Naive thymus-derived CD4-positive, alpha-beta T cell (primary cell): ENCODE data around the gene KIF5A. TPM values are rescaled to one million over a fixed set of nuclear protein-coding genes. Genes with fewer than 3 reads are reported as not detected.

ENCODE experiments used
- ATAC-seq: fragments of 150-1000 bp; cut with Tn5 transposase; 2 replicates; pipeline ENCODE4 v1.10.0; 2021; ENCODE audit warnings: mild to moderate bottlenecking, moderate library complexity
- CTCF ChIA-PET: fragments of 350-600 bp; sonication (Branson Sonifier 250); formaldehyde crosslinking; loops from one replicate; lab custom pipeline; 2021; ENCODE audit warnings: antibody characterized with exemption; lab: Charles Lee
- POLR2A ChIA-PET: fragments of 350-600 bp; sonication (Branson Sonifier 250); formaldehyde crosslinking; loops from one replicate; lab custom pipeline; 2021; ENCODE audit warnings: antibody characterized with exemption, inconsistent platforms; lab: Charles Lee
- DNase-seq, 9 donors: peaks; one replicate each; pipeline versions ENCODE4 v3.0.0 to v3.0.0-alpha.2; 2020 to 2022; ENCODE audit warnings: mixed read lengths in 1 of 9
- H3K27ac ChIP-seq: one replicate; pipeline ENCODE4 v1.7.0; 2013; ENCODE audit warnings: mild to moderate bottlenecking, low read depth, low read length, moderate library complexity
- H3K27me3 ChIP-seq, 2 donors: one replicate each; pipeline ENCODE4 v1.7.0; 2013; ENCODE audit warnings: low read length in 2 of 2, mild to moderate bottlenecking in 2 of 2, moderate library complexity in 2 of 2; ENCODE audit not compliant: control insufficient read depth in 2 of 2, insufficient read depth in 2 of 2
- H3K36me3 ChIP-seq, 3 experiments: 1 replicate in 2 of 3; 2 replicates in 1 of 3; pipeline ENCODE4 v1.7.0; 2013; ENCODE audit warnings: low read length in 3 of 3, mild to moderate bottlenecking in 3 of 3, moderate library complexity in 1 of 3; ENCODE audit not compliant: insufficient read depth in 3 of 3, control insufficient read depth in 2 of 3
- H3K4me1 ChIP-seq, 2 donors: one replicate each; pipeline ENCODE4 v1.7.0; 2013; ENCODE audit warnings: low read length in 2 of 2, mild to moderate bottlenecking in 2 of 2, moderate library complexity in 1 of 2; ENCODE audit not compliant: control insufficient read depth in 2 of 2, insufficient read depth in 2 of 2
- H3K4me3 ChIP-seq: 2 replicates; pipeline ENCODE4 v1.7.0; 2013; ENCODE audit warnings: mild to moderate bottlenecking, low read length
- H3K9me3 ChIP-seq, 3 experiments: 1 replicate in 2 of 3; 2 replicates in 1 of 3; pipeline ENCODE4 v1.7.0; 2013; ENCODE audit warnings: low read length in 3 of 3; ENCODE audit not compliant: control insufficient read depth in 2 of 3
- H3K27ac Mint-ChIP-seq, 9 donors: one replicate each; pipeline ENCODE4 v1.8.0; 2020 to 2022; ENCODE audit warnings: mixed read lengths in 9 of 9, mild to moderate bottlenecking in 8 of 9, moderate library complexity in 5 of 9, inconsistent platforms in 2 of 9
- H3K27me3 Mint-ChIP-seq, 5 donors: one replicate each; pipeline ENCODE4 v1.8.0; 2021 to 2022; ENCODE audit warnings: mixed read lengths in 5 of 5, mild to moderate bottlenecking in 1 of 5
- H3K36me3 Mint-ChIP-seq, 5 donors: one replicate each; pipeline ENCODE4 v1.8.0; 2020 to 2022; ENCODE audit warnings: mixed read lengths in 5 of 5, mild to moderate bottlenecking in 3 of 5, inconsistent platforms in 1 of 5
- H3K4me1 Mint-ChIP-seq, 7 donors: one replicate each; pipeline ENCODE4 v1.8.0; 2020 to 2022; ENCODE audit warnings: mixed read lengths in 7 of 7, mild to moderate bottlenecking in 3 of 7, inconsistent platforms in 1 of 7
- H3K4me3 Mint-ChIP-seq, 10 donors: one replicate each; pipeline ENCODE4 v1.8.0; 2020 to 2022; ENCODE audit warnings: mild to moderate bottlenecking in 10 of 10, mixed read lengths in 10 of 10, moderate library complexity in 6 of 10, inconsistent platforms in 2 of 10
- H3K9me3 Mint-ChIP-seq, 11 donors: one replicate each; pipeline ENCODE4 v1.8.0; 2020 to 2022; ENCODE audit warnings: mixed read lengths in 11 of 11, mild to moderate bottlenecking in 4 of 11, inconsistent platforms in 1 of 11, moderate library complexity in 1 of 11
- intact Hi-C, 2 donors: fragments of 100-400 bp; cut with micrococcal nuclease; formaldehyde crosslinking; loops; one replicate each; pipeline ENCODE4 v1.15.1; 2023
- polyA plus RNA-seq, 2 donors: library from polyadenylated mRNA; unstranded; fragments of 300-500 nt; fragmentation: Illumina TruSeq; gene quantifications; one replicate each; pipeline ENCODE4 v1.2.3, GENCODE V29; 2021
- total RNA-seq, 6 experiments: library from RNA in 5 of 6; stranded (reverse) in 5 of 6; gene quantifications; 1 replicate in 5 of 6; 2 replicates in 1 of 6; pipeline ENCODE4 v1.2.3 and lab custom pipeline; 2021 to 2026

Gene KIF5A
- total and polyA plus RNA-seq, 7 experiments from 2014 or later = 0.06 to 1.7 (median 1.0) TPM

DNA sequence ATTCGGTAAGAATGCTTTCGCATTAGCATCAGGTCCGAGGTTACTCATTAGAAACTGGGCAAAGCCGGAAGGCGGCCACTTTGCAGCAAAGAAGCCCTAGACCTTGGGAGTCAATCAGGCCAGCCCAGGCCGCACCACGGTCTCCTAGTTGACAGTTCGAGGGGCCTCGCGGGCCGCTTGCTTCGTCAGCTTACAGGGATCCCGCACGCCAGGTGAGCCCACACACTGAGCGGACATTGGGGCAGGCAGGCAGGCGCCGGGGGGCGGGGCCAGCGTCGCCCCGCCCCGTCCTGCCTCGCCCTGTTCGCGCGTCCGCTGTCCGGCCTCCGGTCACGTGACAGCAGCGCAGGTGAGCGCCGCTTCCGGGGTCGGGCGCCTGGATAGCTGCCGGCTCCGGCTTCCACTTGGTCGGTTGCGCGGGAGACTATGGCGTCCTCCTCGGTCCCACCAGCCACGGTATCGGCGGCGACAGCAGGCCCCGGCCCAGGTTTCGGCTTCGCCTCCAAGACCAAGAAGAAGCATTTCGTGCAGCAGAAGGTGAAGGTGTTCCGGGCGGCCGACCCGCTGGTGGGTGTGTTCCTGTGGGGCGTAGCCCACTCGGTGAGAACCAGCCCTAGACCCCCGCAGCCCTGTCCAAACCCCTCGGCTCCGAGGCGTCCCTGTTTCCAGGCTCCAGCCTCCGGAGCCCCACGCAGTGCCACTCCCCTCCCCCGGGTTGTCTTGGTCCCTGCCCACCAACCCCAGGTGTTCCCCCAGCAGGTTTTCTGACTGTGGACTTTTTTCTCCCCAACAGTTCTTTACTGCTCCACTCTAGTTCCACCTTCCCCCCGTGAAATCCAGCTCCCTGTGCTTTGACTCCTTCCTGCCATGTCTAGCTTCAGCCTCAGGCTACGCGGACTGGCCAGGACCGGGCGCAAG lies 41.3 kb downstream of the KIF5A start, which contains the start of gene PIP4K2C:
Gene PIP4K2C (plus strand): TSS at position 329 of the 918 bp plus-strand sequence. CDS start 98 bp downstream, at position 427.
- ChIA-PET POLR2A (interaction anchor here (0.7 to 1.9 kb wide), 15 partner anchors 10 to 1020 kb away, joined by 3 to 8 read pairs (median 4); partner anchors contain the start of genes DDIT3 and DTX3), CTCF (interaction anchor here (0.6 to 1.1 kb wide), 4 partner anchors 8 to 150 kb away, joined by 3 to 4 read pairs (median 3); partner anchors contain the start of gene DDIT3)
- Histone ChIP-seq H3K4me1 (peaks cover 14 to 21% of the 10 kb centered on the region in 2 donors), H3K4me3 (peak within 1 kb of the TSS; percentile 83), H3K36me3 (peaks cover 0 to 20% (median 2%) of the 10 kb centered on the region in 3 experiments), H3K9me3 (no peaks in the 10 kb centered on the region), H3K27ac (peak within 1 kb of the TSS; percentile 76), H3K27me3 (no peaks in the 10 kb centered on the region)
- H3K27ac Mint-ChIP-seq = peak within 1 kb of the TSS; percentile 79 to 94 (median 91)
- no peaks in the 10 kb centered on the region for H3K9me3 Mint-ChIP-seq
- H3K36me3 Mint-ChIP-seq = peaks cover 0 to 10% (median 0%) of the 10 kb centered on the region in 5 donors
- peak; percentile 49 to 79 (median 65) for DNase-seq
- H3K27me3 Mint-ChIP-seq = peaks cover 0 to under 1% (median 0%) of the 10 kb centered on the region in 5 donors
- peak; percentile 95 for ATAC-seq
- intact Hi-C loops = loop anchor here (1.0 to 2.0 kb wide), 8 partner anchors 8 to 150 kb away; partner anchors contain the start of genes DCTN2 (in 2 of the 2), DTX3 (in 2 of the 2) and DDIT3 (in 1 of the 2)
- peaks cover 24 to 35% (median 26%) of the 10 kb centered on the region in 7 donors for H3K4me1 Mint-ChIP-seq
- peak within 1 kb of the TSS; percentile 84 to 92 (median 89) for H3K4me3 Mint-ChIP-seq

DNA sequence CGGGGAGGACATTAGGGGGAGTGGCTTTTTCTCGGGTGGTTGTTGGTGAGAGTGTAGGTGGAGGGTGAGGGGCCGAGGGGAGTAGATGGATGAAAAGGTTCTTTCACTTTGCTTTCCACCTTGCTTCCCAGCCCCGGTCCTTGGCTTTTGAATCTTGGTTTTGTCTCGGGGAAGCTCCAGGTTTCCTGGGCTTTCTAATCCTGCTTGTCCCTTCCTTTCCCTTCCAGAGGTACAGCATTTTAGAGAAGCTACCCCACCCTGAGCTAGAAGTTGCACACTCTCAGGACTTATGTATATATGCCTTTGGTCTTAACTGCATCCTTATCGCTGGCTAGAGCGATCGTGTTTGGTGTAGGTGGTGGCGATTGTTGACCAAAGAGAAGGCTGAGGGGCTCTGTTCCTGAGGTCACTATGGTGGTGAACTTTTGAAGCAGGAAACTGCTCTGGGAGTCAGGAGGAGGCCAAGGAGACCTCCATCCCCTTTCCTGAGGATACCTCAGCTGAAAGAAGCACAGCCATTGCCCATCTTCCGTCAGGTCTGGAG lies 42.0 kb downstream of the KIF5A start:
- H3K4me3 ChIP-seq = peak overlapping the region; percentile 83
- no peaks in the 10 kb centered on the region for H3K27me3 ChIP-seq
- ChIA-PET CTCF (interaction anchor here (0.7 to 1.0 kb wide), 4 partner anchors 9 to 1292 kb away, joined by 3 to 4 read pairs (median 4); no protein-coding TSS in a partner anchor), POLR2A (interaction anchor here (0.7 to 1.9 kb wide), 12 partner anchors 9 to 1021 kb away, joined by 3 to 8 read pairs (median 4); partner anchors contain the start of genes DDIT3 and DTX3)
- no peaks in the 10 kb centered on the region for H3K27me3 Mint-ChIP-seq
- ATAC-seq (no peak), DNase-seq (no peak)
- peaks cover 0 to 26% (median 9%) of the 10 kb centered on the region in 3 experiments for H3K36me3 ChIP-seq
- H3K4me1 ChIP-seq = peaks cover 14 to 21% of the 10 kb centered on the region in 2 donors
- peaks cover 3 to 10% (median 5%) of the 10 kb centered on the region in 5 donors for H3K36me3 Mint-ChIP-seq
- peak overlapping the region; percentile 76 for H3K27ac ChIP-seq
- intact Hi-C loops = loop anchor here (1.0 to 2.0 kb wide), 8 partner anchors 9 to 149 kb away; partner anchors contain the start of genes DCTN2 (in 2 of the 2), DTX3 (in 2 of the 2) and DDIT3 (in 1 of the 2)
- H3K27ac Mint-ChIP-seq = peak overlapping the region; percentile 79 to 94 (median 91)
- no peaks in the 10 kb centered on the region for H3K9me3 ChIP-seq
- peaks cover 24 to 35% (median 26%) of the 10 kb centered on the region in 7 donors for H3K4me1 Mint-ChIP-seq
- peak overlapping the region; percentile 84 to 92 (median 89) for H3K4me3 Mint-ChIP-seq
- H3K9me3 Mint-ChIP-seq = no peaks in the 10 kb centered on the region

DNA sequence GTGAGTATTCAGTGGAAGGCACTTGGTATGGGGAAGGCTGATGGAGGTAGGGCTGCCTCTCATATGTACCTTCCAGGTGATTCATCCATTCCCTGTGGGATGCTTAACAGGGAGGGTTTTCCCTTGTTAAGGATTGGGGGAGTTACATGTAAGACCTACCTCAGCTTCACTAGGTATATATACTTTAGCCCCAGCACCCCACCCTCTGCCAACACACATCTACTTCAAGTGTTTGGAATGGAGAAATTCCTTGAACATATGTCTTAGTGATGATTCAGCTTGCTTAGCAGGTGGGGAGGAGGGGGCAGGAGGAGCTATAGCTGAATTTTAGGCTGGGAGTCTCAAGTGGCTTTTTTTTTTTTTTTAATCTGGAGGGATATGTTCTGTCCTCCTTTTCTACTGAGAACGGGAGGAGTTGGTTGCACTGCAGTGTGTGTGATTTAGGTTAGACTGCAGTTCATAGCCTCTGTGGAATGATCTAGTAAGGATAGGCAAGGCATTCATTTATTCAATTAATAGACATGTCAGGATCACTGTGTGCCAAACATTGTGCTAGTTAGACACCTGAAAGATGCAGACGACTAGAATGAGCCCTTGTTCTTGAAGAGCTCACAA lies 42.8 kb downstream of the KIF5A start:
- peaks cover 14 to 21% of the 10 kb centered on the region in 2 donors for H3K4me1 ChIP-seq
- Mint-ChIP-seq H3K4me3 (peak overlapping the region; percentile 84 to 92 (median 89)), H3K9me3 (no peaks in the 10 kb centered on the region), H3K27me3 (no peaks in the 10 kb centered on the region), H3K4me1 (peaks cover 24 to 35% (median 26%) of the 10 kb centered on the region in 7 donors), H3K36me3 (peaks cover 8 to 15% (median 9%) of the 10 kb centered on the region in 5 donors), H3K27ac (peak overlapping the region in 8 of 9 donors; percentile 77 to 92 (median 90))
- peak overlapping the region; percentile 76 for H3K27ac ChIP-seq
- CTCF ChIA-PET = interaction anchor here (0.6 to 1.4 kb wide), 5 partner anchors 10 to 131 kb away, joined by 3 read pairs; no protein-coding TSS in a partner anchor
- H3K36me3 ChIP-seq = peaks cover 0 to 34% (median 13%) of the 10 kb centered on the region in 3 experiments
- no peak overlapping the region for H3K4me3 ChIP-seq
- H3K9me3 ChIP-seq = no peaks in the 10 kb centered on the region
- ATAC-seq = no peak
- POLR2A ChIA-PET = interaction anchor here (0.7 to 1.5 kb wide), 8 partner anchors 8 to 161 kb away, joined by 3 to 6 read pairs (median 3); partner anchors contain the start of gene DTX3
- H3K27me3 ChIP-seq = no peaks in the 10 kb centered on the region
- intact Hi-C loops = no loop called here
- DNase-seq = no peak

DNA sequence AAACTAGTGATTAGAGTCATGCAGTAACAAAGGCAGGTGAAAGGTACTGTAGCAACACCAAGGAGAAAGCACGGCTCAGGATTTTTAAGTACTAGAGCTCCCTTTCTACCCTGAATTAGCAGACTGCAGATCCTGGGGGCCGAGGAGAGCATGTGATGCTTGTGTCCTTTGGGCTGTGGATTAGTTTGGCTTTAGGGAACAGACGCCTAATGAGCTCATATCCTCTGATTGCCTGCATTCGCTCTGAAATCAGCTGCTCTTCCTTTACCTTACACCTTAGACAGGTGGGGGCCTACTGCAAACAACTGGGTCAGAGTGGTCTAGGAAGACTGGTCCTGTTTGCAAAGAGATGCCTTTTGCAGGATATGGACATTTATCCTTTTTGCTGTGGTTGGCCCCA lies 43.3 kb downstream of the KIF5A start:
- no peaks in the 10 kb centered on the region for H3K27me3 ChIP-seq
- H3K27ac ChIP-seq = no peak overlapping the region
- H3K36me3 Mint-ChIP-seq = peaks cover 10 to 18% (median 12%) of the 10 kb centered on the region in 5 donors
- peaks cover 24 to 35% (median 26%) of the 10 kb centered on the region in 7 donors for H3K4me1 Mint-ChIP-seq
- H3K4me1 ChIP-seq = peaks cover 14 to 21% of the 10 kb centered on the region in 2 donors
- ChIA-PET CTCF (interaction anchor here (0.6 to 1.4 kb wide), 4 partner anchors 11 to 131 kb away, joined by 3 read pairs; no protein-coding TSS in a partner anchor), POLR2A (interaction anchor here (0.7 to 1.5 kb wide), 5 partner anchors 10 to 161 kb away, joined by 3 to 4 read pairs (median 3); partner anchors contain the start of gene DTX3)
- ATAC-seq = no peak
- intact Hi-C loops = no loop called here
- peak overlapping the region in 1 of 10 donors; percentile 84 for H3K4me3 Mint-ChIP-seq
- no peaks in the 10 kb centered on the region for H3K9me3 ChIP-seq
- H3K36me3 ChIP-seq = peaks cover 0 to 38% (median 13%) of the 10 kb centered on the region in 3 experiments
- H3K4me3 ChIP-seq = no peak overlapping the region
- H3K27me3 Mint-ChIP-seq = no peaks in the 10 kb centered on the region
- H3K27ac Mint-ChIP-seq = peak overlapping the region in 7 of 9 donors; percentile 39 to 92 (median 85)
- H3K9me3 Mint-ChIP-seq = no peaks in the 10 kb centered on the region
- no peak for DNase-seq

DNA sequence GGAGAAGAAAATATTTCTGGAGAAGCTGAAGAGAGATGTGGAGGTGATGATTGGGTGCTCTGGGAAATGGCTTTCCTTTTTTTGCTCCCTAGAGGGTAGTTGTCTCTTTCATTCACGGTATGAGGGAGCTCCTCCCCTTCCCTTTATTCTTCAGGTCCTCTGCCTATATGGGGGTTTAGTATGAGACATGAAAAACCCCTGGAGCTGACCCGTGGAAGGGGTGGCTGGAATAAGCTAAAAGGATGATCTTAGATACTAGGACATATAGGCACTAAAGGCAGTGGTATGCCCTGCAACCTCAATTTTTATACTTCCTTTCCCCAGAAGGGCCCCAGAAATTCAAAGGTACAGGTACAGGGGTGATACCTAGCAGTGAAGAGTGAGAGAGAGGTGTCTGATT lies 50.6 kb downstream of the KIF5A start:
- Histone ChIP-seq H3K27me3 (no peaks in the 10 kb centered on the region), H3K4me3 (no peak overlapping the region), H3K36me3 (peaks cover 7 to 67% (median 18%) of the 10 kb centered on the region in 3 experiments), H3K9me3 (no peaks in the 10 kb centered on the region), H3K4me1 (peaks cover 14 to 17% of the 10 kb centered on the region in 2 donors), H3K27ac (no peak overlapping the region)
- ChIA-PET CTCF (interaction anchor here (1.5 to 1.6 kb wide), 2 partner anchors 16 to 20 kb away, joined by 6 to 14 read pairs; no protein-coding TSS in a partner anchor), POLR2A (interaction anchor here (0.7 to 0.8 kb wide), 2 partner anchors 8 to 27 kb away, joined by 3 read pairs; no protein-coding TSS in a partner anchor)
- Mint-ChIP-seq H3K27ac (peak overlapping the region in 2 of 9 donors; percentile 47 to 64), H3K9me3 (no peaks in the 10 kb centered on the region), H3K36me3 (peaks cover 18 to 55% (median 33%) of the 10 kb centered on the region in 5 donors), H3K4me3 (peak overlapping the region in 1 of 10 donors; percentile 43), H3K27me3 (no peaks in the 10 kb centered on the region), H3K4me1 (peaks cover 13 to 29% (median 25%) of the 10 kb centered on the region in 7 donors)
- DNase-seq = no peak
- no peak for ATAC-seq
- intact Hi-C loops = no loop called here
